Transverse colon (tissue), 4 donors: ENCODE results near the gene CSGALNACT2. TPM values are rescaled to one million over a fixed set of nuclear protein-coding genes. Genes with fewer than 3 reads are reported as not detected.
A peak's percentile ranks its signal among the peaks of the same experiment; 100 is the strongest.

Source experiments
- DNase-seq: peaks from one replicate; pipeline ENCODE4 v3.0.0-alpha.2; 2019
- H3K27ac ChIP-seq, 4 donors: fragments of 200-600 bp; sonication (generic); 2 replicates each; pipeline ENCODE4 v1.5.1; 2016 to 2018; ENCODE audit warnings: inconsistent platforms in 4 of 4
- H3K27me3 ChIP-seq: fragments of 200-600 bp; sonication (generic); 2 replicates; pipeline ENCODE4 v1.5.1; 2017; ENCODE audit warnings: inconsistent platforms
- H3K36me3 ChIP-seq, 4 donors: fragments of 200-600 bp; sonication (generic); 2 replicates each; pipeline ENCODE4 v1.5.1; 2017 to 2019; ENCODE audit warnings: inconsistent platforms in 4 of 4
- H3K4me1 ChIP-seq, 4 donors: fragments of 200-600 bp; sonication (generic); 2 replicates each; pipeline ENCODE4 v1.5.1; 2017 to 2020; ENCODE audit warnings: inconsistent platforms in 4 of 4
- H3K4me3 ChIP-seq, 4 donors: fragments of 200-600 bp; sonication (generic); 1 replicate in 1 of 4; 2 replicates in 3 of 4; pipeline versions ENCODE4 v1.5.1 to v1.6.1; 2017 to 2019; ENCODE audit warnings: inconsistent platforms in 4 of 4
- H3K9me3 ChIP-seq, 2 donors: fragments of 200-600 bp; sonication (generic); 2 replicates each; pipeline ENCODE4 v1.5.1; 2017 to 2019; ENCODE audit warnings: inconsistent platforms in 2 of 2
- EP300 ChIP-seq: sonication (generic); formaldehyde crosslinking; IDR thresholded peaks from one replicate; pipeline ENCODE4 v1.6.1; 2017; ENCODE audit warnings: antibody characterized with exemption, low read depth
- POLR2A ChIP-seq: fragments of 450-650 bp; IDR thresholded peaks from one replicate; pipeline ENCODE4 v1.6.1; 2016; ENCODE audit warnings: antibody characterized with exemption, mild to moderate bottlenecking, moderate library complexity
- POLR2AphosphoS5 ChIP-seq, 3 donors: sonication (generic); formaldehyde crosslinking; IDR thresholded peaks; one replicate each; pipeline ENCODE4 v1.6.1; 2016; ENCODE audit warnings: antibody characterized with exemption in 3 of 3
- WGBS, 2 donors: methylation state at CpG; one replicate each; pipeline ENCODE4 v1.1.5; 2018; ENCODE audit warnings: low coverage in 1 of 2; 5-methylcytosine and 5-hydroxymethylcytosine counted together
- in situ Hi-C, 4 donors: fragments of 200-750 bp; cut with MboI; loops; one replicate each; pipeline versions ENCODE4 v1.15.0 to v1.15.1; 2017; ENCODE audit warnings: low sequenced_read_pairs in 3 of 4, low pct_ligation_motif_present in 1 of 4, low pct_unique_long_range_greater_than_20kb in 1 of 4
- intact Hi-C: fragments of 100-400 bp; cut with DNase I; formaldehyde crosslinking; loops from one replicate; pipeline ENCODE4 v1.15.1; 2023; ENCODE audit warnings: low total_unique reads
- total RNA-seq, 4 donors: library from RNA; depleted of rRNA; stranded (reverse); fragments of >200 nt; gene quantifications; one replicate each; pipeline ENCODE4 v1.1.0, GENCODE V29; 2016
- TF ChIP-seq, protein P1 (sequence below), 5 experiments: fragments of 200-600 bp in 3 of 5; fragments of 450-650 bp in 2 of 5; sonication (generic) in 3 of 5; IDR thresholded peaks; 1 replicate in 2 of 5; 2 replicates in 3 of 5; pipeline ENCODE4 v1.5.1; 2016 to 2017; ENCODE audit warnings: antibody characterized with exemption in 5 of 5, inconsistent platforms in 3 of 5, mild to moderate bottlenecking in 2 of 5, moderate library complexity in 1 of 5

The CSGALNACT2 gene
- total RNA-seq, 4 donors from 2014 or later, result 4.1 to 15.5 (median 10.9) TPM

DNA sequence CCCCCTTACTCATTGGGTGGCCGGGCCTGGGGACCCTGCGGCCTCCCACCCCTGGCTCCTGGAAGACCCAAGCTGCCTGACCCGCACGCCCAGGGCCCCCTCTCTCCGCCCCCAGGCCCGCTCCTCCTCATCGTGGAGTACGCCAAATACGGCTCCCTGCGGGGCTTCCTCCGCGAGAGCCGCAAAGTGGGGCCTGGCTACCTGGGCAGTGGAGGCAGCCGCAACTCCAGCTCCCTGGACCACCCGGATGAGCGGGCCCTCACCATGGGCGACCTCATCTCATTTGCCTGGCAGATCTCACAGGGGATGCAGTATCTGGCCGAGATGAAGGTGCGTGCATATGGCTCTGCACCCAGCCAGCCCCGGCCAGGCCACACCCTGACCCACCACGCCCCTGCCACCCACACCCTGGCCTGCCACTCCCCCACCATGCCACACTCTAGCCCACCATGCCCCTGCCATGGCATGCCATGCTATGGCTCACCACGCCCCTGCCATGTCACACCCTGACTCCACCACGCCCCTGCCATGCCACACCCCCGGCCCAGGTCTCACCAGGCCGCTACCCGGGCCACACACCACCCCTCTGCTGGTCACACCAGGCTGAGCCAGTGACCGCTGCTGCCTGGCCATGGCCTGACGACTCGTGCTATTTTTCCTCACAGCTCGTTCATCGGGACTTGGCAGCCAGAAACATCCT, 18.7 kb upstream of the CSGALNACT2 start:
- no peaks in the 10 kb centered on the region for H3K9me3 ChIP-seq
- WGBS, 2 donors, result 88% methylated on average over 31 of the region's 31 CpGs; no CpG with 5 or more reads in 1 of the 2 donors
- H3K27me3 ChIP-seq, result no peaks in the 10 kb centered on the region
- H3K4me3 ChIP-seq, result no peak overlapping the region
- DNase-seq, result no peak
- in situ Hi-C loops (loop anchor here in 1 of 4 donors (25.0 kb wide), 1 partner anchor 257 kb away; no protein-coding TSS in a partner anchor), intact Hi-C loops (no loop called here)
- peaks cover 0 to 3% (median 0%) of the 10 kb centered on the region in 4 donors for H3K4me1 ChIP-seq
- no peak overlapping the region for H3K27ac ChIP-seq
- H3K36me3 ChIP-seq, result no peaks in the 10 kb centered on the region
- TF ChIP-seq POLR2A (no peak), POLR2AphosphoS5 (IDR thresholded peaks at IDR 0.05) (no peak), EP300 (no peak)
- TF ChIP-seq, protein P1, sequence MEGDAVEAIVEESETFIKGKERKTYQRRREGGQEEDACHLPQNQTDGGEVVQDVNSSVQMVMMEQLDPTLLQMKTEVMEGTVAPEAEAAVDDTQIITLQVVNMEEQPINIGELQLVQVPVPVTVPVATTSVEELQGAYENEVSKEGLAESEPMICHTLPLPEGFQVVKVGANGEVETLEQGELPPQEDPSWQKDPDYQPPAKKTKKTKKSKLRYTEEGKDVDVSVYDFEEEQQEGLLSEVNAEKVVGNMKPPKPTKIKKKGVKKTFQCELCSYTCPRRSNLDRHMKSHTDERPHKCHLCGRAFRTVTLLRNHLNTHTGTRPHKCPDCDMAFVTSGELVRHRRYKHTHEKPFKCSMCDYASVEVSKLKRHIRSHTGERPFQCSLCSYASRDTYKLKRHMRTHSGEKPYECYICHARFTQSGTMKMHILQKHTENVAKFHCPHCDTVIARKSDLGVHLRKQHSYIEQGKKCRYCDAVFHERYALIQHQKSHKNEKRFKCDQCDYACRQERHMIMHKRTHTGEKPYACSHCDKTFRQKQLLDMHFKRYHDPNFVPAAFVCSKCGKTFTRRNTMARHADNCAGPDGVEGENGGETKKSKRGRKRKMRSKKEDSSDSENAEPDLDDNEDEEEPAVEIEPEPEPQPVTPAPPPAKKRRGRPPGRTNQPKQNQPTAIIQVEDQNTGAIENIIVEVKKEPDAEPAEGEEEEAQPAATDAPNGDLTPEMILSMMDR (IDR thresholded peaks at IDR 0.05), result no peak

DNA sequence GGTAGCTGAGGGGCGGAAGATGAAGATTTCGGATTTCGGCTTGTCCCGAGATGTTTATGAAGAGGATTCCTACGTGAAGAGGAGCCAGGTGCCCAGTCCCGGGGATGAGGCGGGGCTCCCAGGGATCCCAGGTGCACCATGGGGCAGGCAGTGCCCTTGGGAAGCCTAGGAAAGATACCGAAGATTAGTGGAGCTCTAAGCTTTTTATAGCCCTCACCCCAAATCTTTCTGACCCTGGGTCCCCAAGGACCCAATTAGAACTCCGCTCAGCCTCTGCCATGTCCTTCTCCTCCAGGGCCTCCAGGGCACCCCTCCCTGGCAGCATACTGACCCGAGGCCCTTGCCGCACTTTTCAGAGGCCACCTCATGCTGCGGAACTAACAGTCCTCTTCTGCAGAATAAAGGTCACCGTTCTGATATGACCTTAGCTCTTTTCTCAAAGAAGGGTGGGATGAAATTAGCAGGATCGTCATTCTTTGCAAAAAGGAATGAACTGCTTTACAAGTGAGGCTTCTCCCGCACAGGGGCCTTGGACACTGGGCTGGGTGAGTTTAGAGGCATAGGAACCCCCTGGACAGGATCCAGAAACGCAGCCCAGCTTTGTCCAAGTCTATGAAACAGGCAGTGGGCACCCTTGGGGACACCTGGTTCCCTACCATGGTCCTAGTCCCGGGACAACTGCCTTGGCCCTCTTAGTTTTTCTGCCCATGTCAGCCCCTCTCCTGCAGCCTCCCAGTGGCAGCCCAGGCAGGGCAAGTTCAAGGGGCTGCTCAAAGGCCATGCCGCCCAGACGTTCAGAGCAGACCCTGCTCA, 17.9 kb upstream of the CSGALNACT2 start:
- H3K9me3 ChIP-seq, result no peaks in the 10 kb centered on the region
- in situ Hi-C loops (loop anchor here in 1 of 4 donors (25.0 kb wide), 1 partner anchor 258 kb away; no protein-coding TSS in a partner anchor), intact Hi-C loops (no loop called here)
- peaks cover 0 to 3% (median 0%) of the 10 kb centered on the region in 4 donors for H3K4me1 ChIP-seq
- DNase-seq, result no peak
- no peak overlapping the region for H3K27ac ChIP-seq
- no peak overlapping the region for H3K4me3 ChIP-seq
- WGBS, 2 donors, result 78 to 87% methylated on average over 9 to 19 of the region's 19 CpGs
- H3K27me3 ChIP-seq, result no peaks in the 10 kb centered on the region
- no peak for TF ChIP-seq POLR2AphosphoS5 (IDR thresholded peaks at IDR 0.05)
- TF ChIP-seq, protein P1 (IDR thresholded peaks at IDR 0.05), result no peak
- TF ChIP-seq POLR2A, result no peak
- H3K36me3 ChIP-seq, result no peaks in the 10 kb centered on the region

DNA sequence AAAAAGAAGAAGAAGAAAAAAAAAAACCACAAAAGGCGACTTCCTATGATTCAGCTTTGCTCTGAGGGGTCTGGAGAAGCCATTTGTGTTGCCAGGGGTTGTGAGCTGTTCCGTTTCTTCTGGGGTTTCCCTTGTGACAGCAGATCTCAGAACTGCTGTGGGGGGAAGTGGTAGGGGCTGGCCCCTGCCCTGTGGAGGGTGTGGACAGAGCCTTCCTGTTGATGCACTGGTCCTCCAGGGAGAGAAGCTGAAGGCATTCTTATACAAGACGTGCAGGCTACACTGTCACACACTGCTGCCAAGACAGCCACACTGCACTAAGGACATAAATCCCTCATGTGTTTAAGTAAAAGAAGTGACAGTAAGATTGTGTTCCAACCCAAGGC, 17.3 kb upstream of the CSGALNACT2 start:
- DNase-seq, result peak; percentile 26
- Histone ChIP-seq H3K4me3 (no peak overlapping the region), H3K27ac (no peak overlapping the region), H3K4me1 (peaks cover 0 to 3% (median 0%) of the 10 kb centered on the region in 4 donors), H3K9me3 (no peaks in the 10 kb centered on the region), H3K36me3 (no peaks in the 10 kb centered on the region), H3K27me3 (no peaks in the 10 kb centered on the region)
- TF ChIP-seq EP300, result no peak
- WGBS, 2 donors, result 62 to 85% methylated on average over 3 of the region's 3 CpGs
- in situ Hi-C loops (loop anchor here in 1 of 4 donors (25.0 kb wide), 1 partner anchor 259 kb away; no protein-coding TSS in a partner anchor), intact Hi-C loops (no loop called here)

DNA sequence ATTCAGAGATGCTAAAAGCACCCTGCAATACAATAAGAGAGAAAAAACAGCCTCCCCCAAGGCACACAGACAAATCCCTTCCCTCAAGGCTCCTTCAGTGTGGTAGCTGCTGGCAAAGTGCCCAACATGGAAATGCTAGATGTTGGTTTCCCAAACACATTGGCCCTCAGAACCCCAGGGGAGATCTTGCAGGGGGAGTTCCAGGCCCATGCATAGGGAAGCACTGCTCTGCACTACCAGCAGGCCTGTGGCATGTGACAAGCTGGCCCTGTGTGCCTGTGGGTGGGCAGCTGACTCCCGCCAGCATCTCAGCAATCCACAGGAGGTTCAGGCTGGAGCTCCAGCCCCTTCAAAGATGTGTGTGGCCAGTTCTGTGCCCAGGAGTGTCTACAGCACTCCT, 16.8 kb upstream of the CSGALNACT2 start:
- H3K4me3 ChIP-seq, result no peak overlapping the region
- TF ChIP-seq, protein P1 (IDR thresholded peaks at IDR 0.05), result no peak
- TF ChIP-seq EP300 (no peak), POLR2AphosphoS5 (IDR thresholded peaks at IDR 0.05) (no peak), POLR2A (no peak)
- peaks cover 0 to 3% (median 0%) of the 10 kb centered on the region in 4 donors for H3K4me1 ChIP-seq
- peak; percentile 7 for DNase-seq
- no peaks in the 10 kb centered on the region for H3K36me3 ChIP-seq
- 100% methylated on average over 1 of the region's 1 CpG; no CpG with 5 or more reads in 1 of the 2 donors for WGBS, 2 donors
- H3K27me3 ChIP-seq, result no peaks in the 10 kb centered on the region
- in situ Hi-C loops, result loop anchor here in 1 of 4 donors (25.0 kb wide), 1 partner anchor 259 kb away; no protein-coding TSS in a partner anchor
- no peak overlapping the region for H3K27ac ChIP-seq
- intact Hi-C loops, result no loop called here
- no peaks in the 10 kb centered on the region for H3K9me3 ChIP-seq
